ENCODE results near the gene RAD21L1.
"Not testable (repeated sequence)": the region's sequence is repeated elsewhere in the genome, so short reads cannot be mapped to it uniquely, and the experiment has no call there.

Gene RAD21L1

DNA sequence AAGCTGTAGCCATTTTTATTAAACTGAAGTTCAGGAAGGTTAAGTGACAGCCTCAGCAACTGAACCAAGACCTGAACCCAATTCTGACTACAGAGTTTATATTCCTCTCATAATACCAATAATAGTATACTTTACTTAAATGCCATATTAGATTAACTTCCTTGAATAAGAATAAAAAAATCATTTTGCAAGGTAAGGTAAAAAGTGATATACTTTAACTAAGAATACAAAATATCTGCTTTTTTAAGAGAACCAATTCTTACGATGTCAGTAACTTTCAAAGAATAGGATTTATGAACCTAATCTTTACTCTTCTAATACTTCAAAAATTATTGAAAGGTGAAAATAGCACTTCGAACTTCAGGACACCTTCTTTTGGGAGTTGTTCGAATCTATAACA, 3.7 kb downstream of the RAD21L1 start:
- DNase-seq (ENCODE audit: low read depth): no peak

DNA sequence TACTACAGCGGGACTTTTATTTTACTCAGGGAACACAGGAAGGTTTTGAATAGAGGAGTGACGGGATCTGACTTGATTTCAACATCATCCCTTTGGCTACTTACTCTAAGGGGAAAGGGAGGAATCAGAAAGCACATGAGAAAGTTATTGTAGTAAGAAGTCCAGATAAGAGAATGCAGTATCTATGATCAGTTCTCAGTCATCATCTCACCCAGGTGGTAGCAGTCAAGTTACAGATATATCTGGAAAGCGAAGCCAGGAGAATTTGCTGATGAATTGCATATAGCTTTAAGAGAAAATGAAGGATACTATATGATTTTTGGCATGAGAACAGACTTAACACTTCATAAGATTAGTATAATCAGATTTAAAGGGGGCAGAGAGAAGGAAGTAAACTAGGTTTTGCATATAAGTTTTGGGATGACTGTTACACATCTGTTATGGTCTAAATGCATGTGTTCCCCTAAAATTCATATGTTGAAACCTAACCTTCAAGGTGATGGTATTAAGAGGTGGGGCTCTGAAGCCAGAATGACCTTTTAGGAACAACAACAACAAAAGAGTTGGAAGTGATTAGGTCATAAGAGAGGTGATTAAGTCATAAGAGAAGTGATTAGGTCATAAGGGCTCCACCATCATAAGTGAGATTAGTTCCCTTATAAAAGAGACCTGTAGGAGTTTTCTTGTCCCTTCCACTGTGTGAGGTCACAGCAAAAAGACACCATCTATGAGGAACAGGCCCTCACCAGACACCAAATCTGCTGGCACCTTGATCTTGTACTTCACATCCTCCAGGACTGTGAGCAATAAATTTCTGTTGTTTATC, 6.7 kb downstream of the RAD21L1 start:
- no peak for DNase-seq (ENCODE audit: low read depth)

DNA sequence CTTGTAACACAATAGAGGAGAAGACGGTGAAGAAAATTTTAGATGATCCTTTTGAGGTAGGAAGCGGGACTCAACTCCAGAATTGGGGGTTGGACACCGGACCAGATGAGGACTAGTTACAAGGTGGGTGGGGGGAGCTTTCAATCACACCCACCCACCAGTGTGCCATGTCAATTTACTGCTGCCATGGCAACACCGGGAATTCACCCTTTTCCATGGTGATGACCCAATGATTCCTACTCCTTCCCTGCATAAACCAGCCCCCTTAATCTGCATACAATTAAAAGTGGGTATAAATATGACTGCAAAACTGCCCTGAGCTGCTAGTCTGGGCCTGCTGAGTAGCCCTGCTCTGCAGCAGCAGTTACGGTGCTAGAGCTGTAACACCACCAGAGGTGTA, 14.7 kb downstream of the RAD21L1 start:
- no peak for DNase-seq (ENCODE audit: low read depth)

DNA sequence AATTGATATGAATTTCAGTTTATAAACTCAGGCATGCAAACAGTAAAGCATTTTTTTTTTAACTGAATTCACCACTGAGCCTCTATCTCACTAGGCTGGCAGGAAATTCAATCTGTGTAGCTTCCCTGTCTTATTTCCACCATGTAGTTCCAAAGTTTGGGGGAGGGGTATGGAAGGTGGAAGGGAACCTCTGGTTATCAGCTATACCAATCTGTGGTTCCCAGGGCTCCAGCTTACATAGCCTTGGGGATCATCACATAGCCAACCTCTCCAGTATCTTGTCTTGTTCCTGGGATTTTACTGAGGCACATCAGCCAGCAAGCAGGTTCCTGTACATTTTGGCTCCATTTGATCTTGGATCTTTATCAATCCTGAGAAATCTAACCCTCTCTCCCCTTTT, 15.6 kb downstream of the RAD21L1 start:
- no peak for DNase-seq (ENCODE audit: low read depth)

DNA sequence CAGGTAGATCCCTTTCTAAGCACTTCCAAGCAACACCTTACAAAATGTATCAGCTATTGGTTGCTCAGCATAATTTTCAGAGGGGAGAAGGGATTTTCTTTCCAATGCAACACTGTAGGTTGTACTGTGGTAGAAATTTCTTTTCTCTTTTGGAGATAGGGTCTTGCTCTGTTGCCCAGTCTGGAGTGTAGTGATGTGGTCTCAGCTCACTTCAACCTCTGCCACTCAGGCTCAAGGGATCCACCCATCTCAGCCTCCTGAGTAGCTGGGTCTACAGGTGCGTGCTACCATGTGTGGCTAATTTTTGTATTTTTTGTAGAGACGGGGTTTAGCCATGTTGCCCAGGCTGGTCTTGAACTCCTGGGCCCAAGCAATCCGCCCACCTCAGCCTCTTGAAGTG, 16.3 kb downstream of the RAD21L1 start:
- no peak for DNase-seq (ENCODE audit: low read depth)

DNA sequence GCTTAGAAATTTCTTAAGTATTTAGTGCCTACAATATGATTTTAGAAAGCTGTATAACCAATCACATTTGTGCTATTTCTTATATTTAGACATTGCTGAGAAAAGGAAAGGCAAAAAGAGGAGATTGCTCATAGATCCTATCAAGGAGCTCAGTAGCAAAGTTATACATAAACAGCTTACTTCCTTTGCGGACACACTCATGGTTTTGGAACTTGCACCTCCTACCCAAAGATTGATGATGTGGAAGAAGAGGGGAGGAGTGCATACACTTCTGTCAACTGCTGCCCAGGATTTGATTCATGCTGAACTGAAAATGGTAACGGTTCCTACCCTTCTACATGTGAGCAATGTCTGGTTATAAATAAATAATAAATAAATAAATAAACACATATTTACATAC, 16.7 kb downstream of the RAD21L1 start:
- no peak for DNase-seq (ENCODE audit: low read depth)

GRCh38 chr20:1245578-1245977, 19.7 kb downstream of the RAD21L1 start:
- no peak for DNase-seq (ENCODE audit: low read depth)

DNA sequence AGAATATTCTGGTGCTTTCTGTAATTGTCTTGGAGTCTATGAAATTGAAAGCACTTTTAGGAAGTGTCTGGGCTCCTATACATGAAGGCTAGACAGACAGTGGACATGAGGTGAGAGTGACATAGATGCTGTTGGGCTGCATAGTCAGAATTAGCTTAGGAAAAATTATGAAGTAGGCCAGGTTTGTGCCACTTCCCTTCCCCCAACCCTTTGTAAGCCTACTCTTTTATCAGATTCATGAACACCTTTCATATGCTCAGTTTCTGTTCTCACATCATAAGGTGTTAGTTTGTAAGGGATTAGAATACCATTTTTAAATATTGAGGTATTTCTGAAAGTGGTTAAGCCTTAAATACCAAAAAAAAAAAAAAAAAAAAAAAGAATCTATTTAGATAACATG, 21.8 kb downstream of the RAD21L1 start:
- no peak for DNase-seq (ENCODE audit: low read depth)

DNA sequence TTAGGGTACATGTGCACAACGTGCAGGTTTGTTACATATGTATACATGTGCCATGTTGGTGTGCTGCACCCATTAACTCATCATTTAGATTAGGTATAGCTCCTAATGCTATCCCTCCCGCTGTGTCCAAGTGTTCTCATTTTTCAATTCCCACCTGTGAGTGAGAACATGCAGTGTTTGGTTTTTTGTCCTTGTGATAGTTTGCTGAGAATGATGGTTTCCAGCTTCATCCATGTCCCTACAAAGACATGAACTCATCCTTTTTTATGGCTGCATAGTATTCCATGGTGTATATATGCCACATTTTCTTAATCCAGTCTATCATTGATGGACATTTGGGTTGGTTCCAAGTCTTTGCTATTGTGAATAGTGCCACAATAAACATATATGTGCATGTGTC, 24.4 kb downstream of the RAD21L1 start:
- DNase-seq (ENCODE audit: low read depth): not testable (repeated sequence)

DNA sequence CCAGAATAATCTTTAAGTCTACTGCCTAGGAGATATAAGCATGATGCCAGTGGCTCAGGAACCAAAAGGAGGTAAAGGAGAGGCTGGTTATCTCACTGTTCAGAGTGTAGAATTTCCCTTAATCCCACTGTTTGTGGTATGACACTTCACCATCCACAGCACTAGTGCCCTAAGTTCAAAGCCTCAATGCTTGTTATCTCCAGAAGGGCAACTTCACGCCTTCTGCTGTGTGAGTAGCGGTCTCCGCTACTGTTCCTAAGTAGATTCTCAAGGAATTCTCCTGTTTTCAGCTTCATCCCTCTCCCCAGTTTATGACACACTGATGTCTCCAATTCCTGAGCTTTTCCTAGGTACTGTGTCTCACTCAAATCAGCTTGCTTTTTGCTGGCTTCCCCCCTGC, 26.6 kb downstream of the RAD21L1 start:
- DNase-seq (ENCODE audit: low read depth): no peak

DNA sequence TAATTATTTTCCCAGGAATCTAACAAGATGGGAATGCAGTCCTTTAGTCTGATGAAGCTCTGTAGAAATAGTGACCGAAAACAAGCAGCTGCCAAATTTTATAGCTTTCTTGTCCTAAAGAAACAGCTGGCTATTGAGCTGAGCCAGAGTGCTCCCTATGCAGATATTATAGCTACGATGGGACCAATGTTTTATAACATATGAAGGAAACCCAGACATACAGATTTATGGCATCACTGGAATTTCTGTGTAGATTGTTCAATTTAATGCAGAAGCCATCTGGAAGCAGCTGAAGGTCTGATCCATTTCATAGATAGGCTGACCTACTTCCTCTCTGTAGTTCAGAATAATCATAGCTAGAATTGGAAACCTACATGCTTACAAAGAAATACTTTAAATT, 28.4 kb downstream of the RAD21L1 start:
- no peak for DNase-seq (ENCODE audit: low read depth)

GRCh38 chr20:1255675-1256074, 29.8 kb downstream of the RAD21L1 start:
- no peak for DNase-seq (ENCODE audit: low read depth)

- no peak for DNase-seq (ENCODE audit: low read depth)
Measured at GRCh38 chr20:1263853-1264252, 38.0 kb downstream of the RAD21L1 start.

DNA sequence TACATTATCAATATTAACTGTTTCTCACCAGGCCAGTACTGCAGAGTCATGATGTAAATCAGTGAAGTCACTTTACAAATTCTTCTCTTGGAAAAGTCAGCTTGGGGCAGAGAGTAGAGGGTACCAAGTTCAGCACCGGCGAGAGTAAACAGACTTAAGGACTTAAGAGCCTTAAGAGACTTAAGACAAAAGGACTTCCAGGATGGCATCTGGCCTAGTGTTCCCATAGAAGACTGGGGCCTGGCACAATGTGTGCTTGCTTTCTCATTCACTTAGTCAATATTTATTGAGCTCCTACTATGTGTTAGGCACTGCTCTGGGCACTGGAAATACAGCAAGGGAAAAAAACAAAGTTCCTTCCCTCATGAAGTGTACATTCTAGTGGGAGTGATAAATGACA, 38.9 kb downstream of the RAD21L1 start:
- no peak for DNase-seq (ENCODE audit: low read depth)

DNA sequence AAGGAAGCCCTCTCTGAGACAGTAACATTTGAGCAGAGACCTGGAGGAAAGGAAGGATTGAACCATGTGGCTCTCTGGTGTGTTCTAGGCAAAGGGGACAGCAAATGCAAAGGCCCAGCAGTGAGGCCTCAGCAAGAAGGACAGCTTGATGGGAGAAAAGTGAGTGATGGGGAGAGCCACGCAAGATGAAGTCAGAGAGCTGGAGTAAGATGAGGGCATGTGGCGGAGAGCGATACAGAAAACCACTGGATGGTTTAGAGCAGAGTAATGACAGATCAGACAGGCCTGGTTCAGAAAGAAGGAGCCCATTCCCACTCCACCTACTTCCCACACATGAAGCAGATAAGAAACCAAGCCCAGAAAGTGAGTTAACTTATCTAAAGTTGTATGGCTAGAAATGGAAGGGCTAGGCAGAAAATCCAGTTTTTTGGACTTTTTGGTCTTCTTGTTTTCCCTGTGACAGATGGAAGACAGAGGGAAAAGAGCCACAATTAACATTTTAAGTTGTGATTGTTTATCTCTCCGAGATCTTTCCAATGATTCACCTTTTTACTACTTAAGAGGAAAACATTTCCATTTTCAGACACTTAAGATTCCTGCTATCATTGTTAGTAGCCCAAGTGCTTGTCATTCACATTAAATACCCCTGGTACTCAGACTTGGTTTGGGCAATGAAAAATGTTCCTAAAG, 39.5 kb downstream of the RAD21L1 start:
- DNase-seq (ENCODE audit: low read depth): no peak

DNA sequence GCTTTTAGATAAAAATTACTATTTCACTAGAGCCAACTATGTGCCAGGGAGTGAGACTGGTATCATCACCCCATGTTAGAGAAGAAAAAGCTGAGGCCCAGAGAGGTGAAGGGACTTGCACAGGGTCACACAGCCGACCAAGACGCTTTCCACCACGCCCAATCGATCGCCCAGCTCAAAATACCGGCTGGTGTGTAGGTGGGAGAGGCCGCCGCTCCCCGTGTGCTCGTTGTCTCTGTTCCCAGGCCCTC, 40.0 kb downstream of the RAD21L1 start:
- DNase-seq (ENCODE audit: low read depth): no peak

DNA sequence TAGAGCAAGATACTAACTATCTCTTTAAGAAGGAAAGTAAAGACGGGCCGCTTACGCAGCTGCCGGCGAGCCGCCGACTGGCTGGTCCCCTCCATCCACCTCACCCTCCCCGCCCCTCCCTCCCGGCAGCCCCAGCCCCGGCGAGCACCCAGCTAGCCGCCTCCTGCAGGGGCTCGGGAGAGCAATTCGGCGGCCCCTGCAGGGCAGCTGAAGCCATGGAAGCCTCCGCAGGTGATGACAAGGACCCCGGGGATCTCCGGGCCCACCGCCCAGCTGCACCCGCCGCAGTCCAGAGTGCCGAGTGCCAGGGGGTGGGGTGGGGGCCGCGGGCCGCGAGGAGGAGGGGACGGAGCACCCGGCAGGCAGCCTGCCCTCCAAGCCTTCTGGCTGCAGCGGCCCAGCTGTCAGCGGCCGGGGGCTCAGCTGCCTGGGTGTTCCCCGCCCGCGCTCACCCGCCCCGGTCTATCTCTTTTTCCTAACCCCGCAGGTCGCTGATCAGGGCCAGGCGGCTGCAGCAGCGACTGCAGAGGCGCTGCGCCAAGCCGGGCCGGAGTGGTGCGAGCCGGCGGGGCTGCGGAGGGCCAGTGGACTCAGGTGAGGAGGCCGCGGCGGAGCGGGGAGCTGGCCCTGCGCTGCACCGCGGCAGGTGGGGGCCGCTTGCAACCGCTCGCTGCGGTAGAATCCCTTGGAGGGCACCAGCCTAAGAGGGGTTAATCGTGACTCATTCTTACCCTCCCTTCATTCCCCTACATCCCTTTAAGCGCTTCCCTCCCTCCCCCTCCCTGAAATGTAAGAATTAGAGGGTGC, 40.5 kb downstream of the RAD21L1 start, which contains the start of gene SNPH:
Gene SNPH (plus strand): TSS at position 128 of the 807 bp plus-strand sequence. CDS start 29,946 bp downstream, outside the sequence.
- DNase-seq (ENCODE audit: low read depth): peak; percentile 61

DNA sequence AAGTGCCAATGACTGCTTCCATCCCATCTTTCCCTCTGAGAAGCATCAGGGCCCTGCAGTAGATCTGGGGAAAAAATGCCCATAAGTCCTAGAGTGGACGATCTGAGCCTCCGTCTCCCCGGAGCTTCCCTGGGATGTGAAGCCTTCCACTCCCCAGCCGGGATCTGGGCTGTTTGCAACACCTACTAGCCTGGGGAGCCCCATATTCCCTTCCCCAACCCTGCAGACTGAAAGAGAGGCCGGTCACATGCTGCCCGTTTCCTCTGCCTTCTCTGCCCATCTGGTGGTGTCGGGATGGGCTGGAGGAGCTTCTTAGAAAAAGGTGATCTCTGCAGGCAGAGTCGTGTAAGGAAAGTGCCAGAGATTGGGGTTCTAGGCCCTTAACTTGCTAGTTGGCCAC, 41.3 kb downstream of the RAD21L1 start:
- no peak for DNase-seq (ENCODE audit: low read depth)

- no peak for DNase-seq (ENCODE audit: low read depth)
Measured at GRCh38 chr20:1267809-1268374, 42.0 kb downstream of the RAD21L1 start.

DNA sequence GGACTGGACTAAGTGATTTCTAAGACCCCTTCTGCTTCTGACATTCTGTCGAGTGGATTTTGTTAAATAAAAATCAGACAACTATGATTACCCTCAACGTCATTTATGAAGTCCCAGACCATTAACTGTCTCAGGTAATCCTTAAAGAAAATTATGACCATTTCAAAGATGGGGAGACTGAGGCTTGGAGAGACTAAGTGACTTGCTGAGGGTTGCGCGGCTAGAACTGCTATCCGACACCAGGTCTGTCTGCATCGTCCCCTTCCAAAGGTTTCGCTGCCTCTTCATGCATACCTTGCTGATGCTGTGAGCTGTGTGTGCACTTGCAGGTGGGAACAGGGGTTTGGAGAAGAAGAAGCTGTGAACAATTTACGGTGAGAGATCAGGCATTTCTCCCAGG, 43.4 kb downstream of the RAD21L1 start:
- DNase-seq (ENCODE audit: low read depth): no peak

DNA sequence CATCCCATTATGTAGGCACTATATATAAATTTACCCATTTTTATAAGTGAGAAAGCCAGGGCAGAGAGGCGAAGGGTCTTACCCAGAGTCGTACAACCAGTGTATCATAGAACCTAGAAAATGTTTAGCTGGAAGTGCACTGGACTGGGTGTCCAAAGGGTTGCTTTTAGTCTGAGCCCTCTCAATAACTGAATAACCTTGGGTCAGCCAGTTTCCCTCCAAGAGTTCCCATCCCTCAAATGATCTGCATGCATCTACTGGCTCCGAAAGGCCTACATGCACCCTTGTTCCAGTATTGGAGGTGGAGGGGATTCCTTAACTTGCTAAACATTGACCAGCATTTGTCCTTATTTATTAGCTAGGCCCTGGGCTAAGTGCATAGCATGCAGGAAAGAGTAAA, 44.0 kb downstream of the RAD21L1 start:
- no peak for DNase-seq (ENCODE audit: low read depth)

- DNase-seq (ENCODE audit: low read depth): no peak
Measured at GRCh38 chr20:1272368-1273100, 46.7 kb downstream of the RAD21L1 start.
